ENCODE measurements around the gene AOX1.
"Not testable (repeated sequence)": the region's sequence is repeated elsewhere in the genome, so short reads cannot be mapped to it uniquely, and the experiment has no call there.

AOX1 gene

DNA sequence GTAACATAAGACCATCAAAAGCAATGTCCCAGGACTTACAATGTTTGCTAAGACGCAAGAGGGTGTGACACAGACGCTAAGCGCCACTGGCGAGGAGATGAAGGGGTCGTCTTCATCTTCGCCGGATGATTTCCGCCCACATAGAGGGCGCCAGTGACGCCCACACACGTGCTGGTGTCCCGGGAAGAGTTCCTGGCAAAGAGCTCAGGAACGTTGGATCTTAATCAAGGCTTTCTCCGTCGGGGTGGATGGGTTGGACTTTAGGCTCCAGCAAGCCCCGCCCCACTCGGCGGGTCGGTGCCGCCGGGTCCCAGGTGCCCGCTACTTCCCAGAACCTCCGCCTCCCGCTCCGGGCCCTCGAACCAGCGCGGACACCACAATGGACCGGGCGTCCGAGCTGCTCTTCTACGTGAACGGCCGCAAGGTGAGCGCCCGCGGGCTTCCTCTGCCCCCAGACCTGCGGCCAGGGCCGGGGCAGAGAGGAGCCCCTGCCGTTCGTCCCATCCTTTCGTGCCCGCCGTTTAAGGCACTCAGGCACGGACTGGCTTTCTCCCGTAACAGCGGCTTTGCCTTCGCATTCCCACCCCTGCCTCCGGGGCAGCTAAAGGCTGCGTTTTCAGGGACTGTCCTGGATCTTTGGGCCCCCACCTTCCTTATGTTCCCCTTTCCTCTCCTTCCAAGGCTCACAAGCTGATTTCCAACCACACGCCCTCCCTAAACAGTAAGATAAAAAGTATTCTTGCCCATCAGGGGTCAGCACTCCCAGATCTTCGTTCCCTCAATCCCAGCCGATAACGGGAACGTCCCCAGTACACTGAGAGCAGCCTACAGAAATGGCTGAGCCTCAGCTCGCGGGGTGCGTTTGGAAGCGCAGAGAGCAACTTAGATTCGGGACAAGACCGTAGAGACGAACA, at the start of gene AOX1:
AOX1 (plus strand) TSS at position 285 of the 914 bp plus-strand sequence; CDS start at position 380, 95 bp downstream.
- DNase-seq (ENCODE audit: low read depth), result no peak

DNA sequence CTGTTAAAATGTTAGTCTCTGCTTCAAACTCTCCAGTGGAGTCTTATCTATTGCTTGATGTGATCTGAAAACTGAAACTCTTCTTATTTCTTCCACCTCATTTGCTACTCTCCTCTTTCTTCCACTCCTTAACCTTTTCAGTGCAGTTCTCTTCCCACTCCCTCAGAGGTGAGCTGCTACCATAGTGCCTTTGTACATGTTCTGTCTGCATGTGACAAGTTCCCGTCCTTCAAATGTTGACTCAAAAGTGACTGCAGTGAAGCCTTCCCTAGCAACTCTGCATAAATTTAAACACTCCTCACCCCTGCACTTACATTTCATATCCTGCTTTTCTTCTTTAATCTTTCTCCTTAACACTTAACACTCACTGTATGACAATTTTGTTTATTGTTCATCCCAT, 47.7 kb upstream of the AOX1 start:
- no peak for DNase-seq (ENCODE audit: low read depth)

DNA sequence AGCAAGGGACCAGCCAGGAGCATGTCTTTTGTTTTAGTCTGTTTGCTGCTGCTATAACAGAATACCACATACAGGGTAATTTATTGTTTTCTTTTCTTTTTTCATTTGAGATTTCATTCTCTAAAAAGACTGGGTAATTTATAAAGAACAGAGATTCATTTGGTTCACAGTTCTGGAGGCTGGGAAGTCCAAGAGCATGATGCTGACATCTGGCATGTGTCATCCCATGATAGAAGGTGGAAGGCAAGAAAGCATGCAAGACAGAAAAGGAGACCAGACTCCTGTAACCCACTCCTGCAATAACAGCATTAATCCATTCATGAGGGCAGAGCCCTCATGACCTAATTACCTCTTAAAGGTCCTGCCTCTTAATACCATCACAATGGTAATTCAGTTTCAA, 45.0 kb upstream of the AOX1 start:
- DNase-seq (ENCODE audit: low read depth), result no peak

DNA sequence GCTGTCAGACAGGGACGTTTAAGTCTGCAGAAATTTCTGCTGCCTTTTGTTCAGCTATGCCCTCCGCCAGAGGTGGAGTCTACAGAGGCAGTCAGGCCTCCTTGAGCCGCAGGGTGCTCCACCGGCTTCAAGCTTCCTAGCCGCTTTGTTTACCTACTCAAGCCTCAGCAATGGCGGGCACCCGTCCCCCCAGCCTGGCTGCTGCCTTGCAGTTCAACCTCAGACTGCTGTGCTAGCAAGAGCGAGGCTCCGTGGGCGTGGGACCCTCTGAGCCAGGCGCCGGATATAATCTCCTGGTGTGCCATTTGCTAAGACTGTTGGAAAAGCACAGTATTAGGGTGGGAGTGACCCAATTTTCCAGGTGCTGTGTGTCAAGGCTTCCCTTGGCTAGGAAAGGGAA, 19.2 kb upstream of the AOX1 start:
- DNase-seq (ENCODE audit: low read depth), result not testable (repeated sequence)

DNA sequence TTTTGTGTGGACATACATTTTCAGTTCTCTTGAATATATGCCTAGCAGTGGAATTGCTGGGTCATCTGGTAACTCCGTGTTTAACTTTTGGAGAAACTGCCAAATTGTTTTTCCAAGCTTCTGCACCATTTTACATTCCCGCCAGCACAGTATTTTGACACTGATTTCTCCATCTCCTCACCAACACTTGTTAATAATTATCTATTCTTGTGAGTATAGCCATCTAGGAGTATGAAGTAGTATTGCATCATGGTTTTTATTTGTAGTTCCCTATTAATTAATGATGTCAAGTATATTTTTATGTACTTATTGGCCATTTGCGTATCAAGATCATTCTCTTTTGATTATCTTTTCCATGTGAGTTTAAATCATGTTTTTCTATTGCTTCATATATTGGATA, 17.9 kb upstream of the AOX1 start:
- DNase-seq (ENCODE audit: low read depth), result no peak

DNA sequence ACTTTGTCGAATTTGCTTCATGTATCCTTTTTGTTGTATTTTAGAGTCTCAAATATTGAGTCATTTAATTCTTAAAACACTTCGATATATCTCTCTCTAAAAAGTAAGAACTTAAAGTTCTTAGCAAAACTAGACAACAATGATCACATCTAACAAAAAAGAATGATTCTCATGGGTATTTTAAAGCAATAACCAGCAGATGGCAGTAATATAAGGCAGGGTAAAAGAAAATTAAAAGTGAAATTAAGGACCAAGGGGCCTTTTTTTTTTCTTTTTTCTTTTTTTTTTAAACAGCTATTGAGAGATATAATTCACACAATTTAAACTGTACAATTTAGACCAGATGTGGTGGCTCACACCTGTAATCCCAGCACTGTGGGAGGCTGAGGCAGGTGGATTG, 9.9 kb upstream of the AOX1 start:
- DNase-seq (ENCODE audit: low read depth), result no peak

DNA sequence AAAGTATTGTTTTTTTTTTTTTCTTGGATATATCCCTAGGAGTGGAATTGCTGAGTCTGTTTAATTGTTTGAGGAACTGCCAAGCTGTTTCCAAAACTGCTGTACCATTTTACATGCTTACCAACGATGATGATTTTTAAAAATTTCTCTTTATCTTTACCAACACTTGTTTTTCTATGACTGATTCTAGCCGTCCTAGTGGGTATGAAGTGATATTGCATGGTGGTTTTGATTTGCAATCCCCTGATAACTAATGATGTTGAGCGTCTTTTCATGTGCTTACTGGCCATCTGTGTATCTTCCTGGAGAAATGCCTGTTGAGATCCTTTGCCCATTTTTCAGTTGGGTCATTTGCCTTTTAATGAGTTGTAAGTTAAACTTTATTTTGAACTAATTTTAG, 8.8 kb upstream of the AOX1 start:
- DNase-seq (ENCODE audit: low read depth), result no peak

DNA sequence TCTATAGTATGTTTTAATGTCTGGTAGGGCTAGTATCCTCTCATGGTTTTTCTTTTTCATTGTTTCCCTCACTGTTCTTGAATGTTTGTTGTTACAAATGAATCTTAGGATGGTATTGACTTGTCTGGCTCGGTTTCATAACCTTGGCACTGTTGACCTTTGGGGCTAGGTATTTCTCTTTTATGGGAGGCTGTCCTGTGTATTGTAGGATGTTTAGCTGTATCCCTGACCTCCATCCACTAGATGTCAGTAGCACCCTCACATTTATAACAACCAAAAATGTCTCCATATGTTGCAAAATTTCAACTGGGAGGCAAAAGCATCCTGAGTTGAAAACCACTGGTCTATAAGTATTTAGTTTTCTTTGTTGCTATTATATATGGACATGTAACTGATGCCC, 7.0 kb upstream of the AOX1 start:
- no peak for DNase-seq (ENCODE audit: low read depth)

DNA sequence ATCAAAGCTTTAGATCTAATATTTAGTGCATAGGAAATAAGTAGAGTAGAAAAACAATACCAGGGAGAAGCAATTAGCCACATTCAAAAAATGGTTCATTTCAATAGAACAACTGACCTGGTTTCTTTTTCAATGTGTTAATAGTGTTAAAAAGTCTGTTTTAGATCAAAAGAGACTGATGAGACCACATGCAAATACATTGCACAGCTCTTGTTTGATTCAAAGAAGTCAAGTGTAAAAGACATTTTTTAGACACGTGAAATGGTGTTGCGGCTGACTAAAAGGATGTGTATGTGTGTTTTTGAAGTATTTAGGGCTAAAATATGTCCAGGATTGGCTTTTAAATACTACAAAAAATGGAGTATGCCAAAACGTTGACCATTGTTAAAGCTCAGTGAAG, 1.2 kb upstream of the AOX1 start:
- no peak for DNase-seq (ENCODE audit: low read depth)

DNA sequence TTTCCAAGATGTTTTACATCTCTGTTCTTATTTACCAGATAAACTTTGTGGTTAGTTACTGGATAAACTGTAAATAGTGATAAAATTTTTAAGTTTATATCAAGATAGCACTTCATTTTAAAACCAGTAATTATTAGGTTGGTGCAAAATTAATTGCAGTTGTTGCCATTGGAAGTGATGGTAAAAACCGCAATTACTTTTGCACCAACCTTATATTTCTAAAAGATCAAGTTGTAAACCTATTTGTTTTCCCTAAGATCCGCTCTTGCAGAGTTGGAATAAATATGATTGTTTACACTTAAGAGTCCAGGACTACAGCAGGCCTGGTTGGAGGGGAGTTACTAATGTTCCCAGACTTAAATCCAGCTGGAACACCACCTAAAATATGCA, 479 bp upstream of the AOX1 start:
- no peak for DNase-seq (ENCODE audit: low read depth)

DNA sequence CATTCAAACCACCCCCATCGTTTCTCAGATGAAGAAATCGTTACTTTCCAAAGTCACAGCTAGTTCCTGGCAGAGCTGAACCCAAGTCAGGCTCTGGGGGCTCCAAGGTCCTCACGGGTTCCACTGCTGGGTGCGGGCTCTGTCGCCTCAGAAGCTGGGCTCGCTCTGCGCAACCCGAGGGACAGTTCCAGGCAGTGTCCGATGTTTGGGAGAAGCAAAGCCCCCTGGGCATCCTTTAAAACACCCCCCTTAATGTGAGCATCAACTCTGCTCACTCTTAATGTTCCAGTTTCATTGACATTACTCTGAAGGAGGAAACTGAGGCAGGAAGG, 796 bp downstream of the AOX1 start:
- no peak for DNase-seq (ENCODE audit: low read depth)

DNA sequence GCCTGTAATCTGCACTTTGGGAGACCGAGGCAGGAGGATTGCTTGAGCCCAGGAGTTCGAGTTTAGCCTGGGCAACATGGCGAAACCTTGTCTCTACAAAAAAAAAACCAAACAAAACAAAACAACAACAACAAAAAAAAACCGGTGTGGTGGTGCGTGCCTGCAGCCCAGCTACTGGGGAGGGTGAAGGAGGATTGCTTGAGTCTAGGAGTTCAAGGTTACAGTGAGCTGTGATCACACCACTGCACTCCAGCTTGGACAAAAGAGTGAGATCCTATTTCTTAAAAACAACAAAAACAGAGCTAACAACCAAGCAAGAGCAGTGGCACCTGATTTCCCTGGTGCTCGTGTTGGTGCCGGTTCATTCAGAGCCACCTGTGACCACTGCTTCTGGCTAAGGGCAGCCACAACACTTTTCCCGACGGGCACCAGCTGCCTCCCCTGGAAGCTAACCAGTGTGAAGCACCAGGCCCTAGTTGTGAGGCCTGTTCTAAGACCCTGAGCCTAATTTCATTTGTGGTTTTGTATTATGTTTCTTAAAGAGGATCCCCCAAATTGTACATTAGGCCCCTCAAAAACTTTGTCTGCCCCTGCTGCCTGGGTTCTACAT, 1.3 kb downstream of the AOX1 start:
- no peak for DNase-seq (ENCODE audit: low read depth)

DNA sequence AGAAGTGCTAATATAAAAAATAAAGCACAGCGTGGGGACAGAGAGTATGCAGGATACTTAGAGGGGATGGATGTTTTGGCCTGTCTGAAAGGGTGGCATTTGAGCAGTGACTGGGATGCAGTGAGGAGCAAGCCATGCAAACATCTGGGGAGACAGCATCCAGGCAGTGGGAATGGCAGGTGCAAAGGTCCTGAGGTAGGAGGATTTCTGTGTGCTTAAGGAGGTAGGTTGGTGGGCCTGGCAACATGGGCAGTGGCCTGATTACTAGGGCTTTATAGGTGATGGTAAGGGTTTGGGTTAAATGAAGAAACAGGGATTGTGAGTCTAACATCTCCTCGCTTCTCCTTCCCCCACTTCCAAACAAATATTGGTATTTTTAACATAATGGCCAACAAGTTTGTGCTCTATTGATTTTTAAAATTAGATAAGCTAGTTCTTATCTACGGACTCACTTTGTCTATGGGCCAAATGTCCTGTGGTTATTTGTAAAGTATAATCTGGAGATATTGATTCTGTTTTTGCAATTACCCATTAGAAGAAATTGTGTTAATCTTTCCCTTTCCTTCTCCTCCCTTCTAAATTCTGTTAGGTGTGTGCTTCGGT, 2.4 kb downstream of the AOX1 start:
- no peak for DNase-seq (ENCODE audit: low read depth)

DNA sequence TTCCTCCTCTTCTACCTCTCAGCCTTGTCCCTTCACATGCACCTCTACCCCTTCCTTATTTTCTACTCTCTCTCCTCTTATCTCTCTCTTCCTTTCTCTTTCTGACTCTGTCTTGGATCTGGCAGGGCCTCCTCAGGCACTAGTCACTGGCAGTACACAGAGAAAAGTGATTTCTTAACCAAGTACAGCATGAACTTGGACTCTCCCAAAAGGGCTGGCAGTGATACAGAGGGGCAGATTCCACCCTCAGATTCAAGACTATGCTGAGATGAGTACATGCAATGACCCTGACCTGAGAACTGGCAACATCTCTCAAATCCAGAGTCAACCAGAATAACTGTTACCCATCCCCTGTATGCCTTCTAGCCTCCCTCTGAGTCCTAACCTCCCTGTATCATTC, 4.3 kb downstream of the AOX1 start:
- DNase-seq (ENCODE audit: low read depth), result no peak

DNA sequence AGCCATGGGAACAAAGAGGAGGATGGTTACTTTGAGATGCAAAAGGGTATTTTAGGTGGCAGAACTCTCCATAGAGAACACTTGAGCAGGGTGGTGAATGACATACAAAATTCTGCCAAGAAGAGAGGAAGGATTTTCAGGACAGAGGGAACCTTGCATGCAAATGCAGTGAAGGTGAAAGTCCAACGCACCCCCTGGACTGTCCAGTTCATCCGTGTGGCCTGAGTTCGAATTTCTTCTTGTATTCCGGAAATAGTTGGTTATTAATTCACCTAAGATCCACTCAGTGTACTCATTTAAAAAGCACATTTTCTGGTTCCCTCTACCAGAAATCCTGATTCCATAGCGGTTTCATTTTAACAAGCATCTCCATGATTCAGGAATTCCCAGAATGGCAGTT, 5.5 kb downstream of the AOX1 start:
- DNase-seq (ENCODE audit: low read depth), result no peak

DNA sequence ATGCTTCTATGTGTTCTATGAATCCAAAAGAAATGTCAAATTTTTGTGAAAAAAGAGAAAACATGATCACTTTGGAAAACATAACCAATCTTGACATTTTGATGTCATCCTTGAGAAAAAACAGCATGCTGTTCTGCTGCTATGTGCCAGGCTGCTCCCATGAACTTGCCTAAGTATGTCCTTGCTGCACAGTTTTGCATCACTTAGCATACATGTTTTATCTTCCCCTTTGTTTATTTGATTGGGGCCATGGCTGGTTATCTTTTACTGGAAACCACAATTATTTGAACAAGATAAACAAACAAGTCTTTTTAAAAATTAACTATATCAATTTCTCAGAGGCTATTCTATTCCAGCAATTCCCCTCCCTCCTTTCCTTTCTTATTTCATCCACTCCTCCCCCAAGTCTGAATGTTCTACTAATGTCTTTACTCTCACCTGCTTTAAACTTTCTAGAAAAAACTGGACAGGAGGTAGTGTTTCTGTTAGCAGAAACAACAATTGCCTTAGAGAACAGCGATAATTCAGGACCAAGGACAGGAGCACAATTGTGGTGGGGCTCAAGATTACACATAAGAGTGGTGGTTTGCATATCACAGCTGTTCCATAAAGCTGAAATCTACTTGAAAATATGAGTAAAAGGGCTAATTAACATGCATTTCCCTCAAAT, 6.7 kb downstream of the AOX1 start:
- DNase-seq (ENCODE audit: low read depth), result no peak

DNA sequence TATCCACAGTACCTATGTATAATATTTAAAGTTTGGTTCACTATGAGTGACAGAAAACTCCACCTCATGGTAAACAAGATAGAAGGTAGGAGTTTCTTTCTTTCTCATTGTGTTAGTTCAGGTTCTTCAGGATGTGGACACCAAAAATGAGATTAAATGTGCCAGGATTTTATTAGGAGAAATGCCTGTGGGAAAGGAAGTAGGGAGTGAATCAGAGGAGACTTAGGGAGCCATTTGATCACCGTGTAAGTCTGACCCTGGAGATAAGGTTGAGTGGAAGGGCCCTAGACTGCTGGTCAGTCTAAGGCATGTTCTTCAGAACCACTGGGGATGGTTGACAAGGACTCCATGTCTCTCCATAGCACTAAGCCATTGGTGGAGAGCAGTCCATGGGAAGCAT, 8.1 kb downstream of the AOX1 start:
- DNase-seq (ENCODE audit: low read depth), result no peak

DNA sequence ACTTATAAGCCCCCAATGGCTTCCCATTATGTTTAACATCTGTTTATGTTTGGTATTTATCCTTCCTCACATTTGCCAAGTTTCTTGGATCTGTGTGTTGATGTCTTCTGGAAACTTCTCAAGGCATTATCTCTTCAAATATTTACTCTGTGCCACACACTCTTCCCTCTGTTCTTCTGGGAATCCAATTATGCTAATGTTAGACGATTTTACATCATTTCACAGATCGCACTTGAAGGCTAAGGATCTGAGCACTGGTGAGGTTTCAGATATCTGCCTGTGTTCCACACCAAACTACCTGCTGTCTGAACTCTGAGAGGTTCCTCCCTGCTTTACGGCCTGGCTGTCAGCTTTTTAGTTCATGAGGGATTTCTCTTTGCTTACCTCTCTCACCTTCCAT, 10.1 kb downstream of the AOX1 start:
- no peak for DNase-seq (ENCODE audit: low read depth)

DNA sequence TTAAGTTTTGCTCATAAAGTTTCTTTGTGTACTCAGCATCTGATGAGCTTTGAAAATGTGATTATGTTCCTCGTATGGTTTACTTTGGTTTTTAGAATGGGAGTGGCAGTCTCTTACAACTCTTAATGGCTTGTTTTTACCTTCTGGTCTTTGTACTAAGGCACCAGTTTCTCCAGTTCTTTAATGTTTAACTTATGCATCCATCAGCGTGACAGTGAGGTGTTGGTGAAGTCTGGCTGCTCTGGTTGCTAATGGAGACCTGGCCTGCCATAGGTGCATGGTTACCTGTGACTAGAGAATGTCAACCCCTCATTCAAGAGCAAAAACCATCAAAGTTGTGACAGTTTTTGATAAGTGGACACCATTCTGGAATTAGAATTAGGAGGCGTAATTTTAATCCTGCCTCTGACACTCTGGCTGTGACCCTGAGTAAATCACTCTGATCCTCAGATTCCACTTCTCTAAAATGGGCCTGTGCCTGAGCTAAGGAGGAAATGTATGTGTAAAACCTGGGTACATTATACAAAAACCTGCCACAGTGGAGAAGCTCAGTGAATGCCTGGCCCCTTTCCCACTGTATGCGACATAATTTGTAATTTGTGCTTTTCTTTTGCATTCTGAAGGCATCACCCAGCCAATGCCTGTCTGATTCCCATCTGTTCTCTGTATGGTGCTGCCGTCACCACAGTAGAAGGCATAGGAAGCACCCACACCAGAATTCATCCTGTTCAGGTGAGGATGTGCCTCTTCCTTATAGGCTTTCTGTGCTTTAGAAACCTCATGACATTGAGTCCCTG, 11.2 kb downstream of the AOX1 start:
- DNase-seq (ENCODE audit: low read depth), result no peak

DNA sequence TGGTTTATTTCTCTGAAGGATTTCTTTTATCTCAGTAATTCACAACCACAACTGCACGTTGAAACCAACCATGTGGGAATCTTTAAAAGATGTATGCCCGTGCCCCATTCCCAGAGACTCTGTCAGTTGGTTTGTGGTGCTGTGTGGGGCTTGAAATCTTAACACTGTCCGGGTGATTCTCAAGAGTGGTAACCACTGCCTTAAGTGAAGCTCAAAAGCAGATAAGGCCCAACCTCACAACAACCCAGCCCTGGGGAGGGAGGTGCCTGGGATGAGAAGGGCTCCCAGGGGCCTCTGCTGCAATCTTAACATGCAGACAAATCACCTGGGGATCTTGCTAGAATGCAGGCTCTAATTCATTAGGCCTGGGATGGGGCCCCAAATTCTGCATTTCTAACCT, 13.4 kb downstream of the AOX1 start:
- no peak for DNase-seq (ENCODE audit: low read depth)

DNA sequence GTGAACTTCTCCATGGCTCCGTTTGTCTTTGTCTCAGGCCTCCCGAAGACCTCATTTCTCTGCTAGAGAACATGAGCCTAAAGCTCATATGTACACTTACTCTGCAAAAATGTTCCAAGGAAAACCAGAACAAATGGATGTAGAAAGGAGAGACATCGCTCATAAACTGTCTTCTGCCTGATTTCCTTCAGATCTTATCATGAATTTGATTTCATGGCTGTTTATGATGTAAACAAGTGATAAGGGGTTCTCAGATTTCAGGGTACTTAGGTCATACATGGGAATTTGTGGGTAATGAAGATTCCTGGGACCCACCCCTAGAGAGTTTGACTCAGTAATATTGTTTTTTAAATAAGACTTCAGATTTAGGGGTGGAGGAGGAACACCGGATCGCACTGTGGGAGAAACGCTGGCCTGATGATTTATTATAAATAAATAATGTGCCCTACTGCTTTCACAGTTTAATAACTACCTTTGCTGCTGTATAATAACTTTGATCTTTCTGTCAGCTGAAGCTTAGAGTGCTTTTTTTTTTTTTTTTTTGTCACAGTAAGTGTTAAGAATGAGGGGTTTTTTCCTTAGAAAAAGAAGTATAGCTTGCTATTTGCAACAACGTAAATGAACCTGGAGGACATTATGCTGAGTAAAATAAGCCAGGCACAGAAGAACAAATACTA, 14.9 kb downstream of the AOX1 start:
- DNase-seq (ENCODE audit: low read depth), result no peak

DNA sequence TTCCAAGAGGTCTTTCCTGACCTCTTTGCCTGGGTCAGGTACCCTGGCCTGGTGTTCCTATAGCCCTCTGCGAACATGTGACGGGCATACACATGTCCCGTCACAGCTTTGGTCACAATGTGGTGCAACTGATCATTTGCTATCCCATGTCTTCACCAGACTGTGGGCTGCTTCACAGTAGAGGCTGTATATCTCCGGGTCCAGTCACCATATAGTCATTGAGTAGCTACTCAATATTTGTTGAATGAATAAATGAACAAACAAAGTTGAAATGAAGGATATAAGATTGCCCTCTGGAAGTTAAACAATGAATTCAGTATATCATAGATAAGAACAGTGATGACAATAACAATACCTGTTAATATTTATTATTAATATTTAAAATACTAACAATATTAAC, 16.8 kb downstream of the AOX1 start:
- DNase-seq (ENCODE audit: low read depth), result no peak

Measured in activated T-cell treated with anti-CD3 and anti-CD28 coated beads for 24 hours (primary cell).